ENCODE results near the gene ELOVL6. TPM values are rescaled to one million over a fixed set of nuclear protein-coding genes. Genes with fewer than 3 reads are reported as not detected.

Gene ELOVL6
- total and polyA plus RNA-seq, 10 donors, result 0.58 to 4.5 (median 3.3) TPM

GRCh38 chr4:109996526-109996925, 201.9 kb downstream of the ELOVL6 start:
- 14 to 32% (median 22%) methylated on average over 3 of the region's 3 CpGs for WGBS, 5 donors
- Histone ChIP-seq H3K4me3 (no peak overlapping the region), H3K4me1 (peaks cover 0 to 17% (median 4%) of the 10 kb centered on the region in 6 donors), H3K27ac (no peak overlapping the region), H3K27me3 (replicated peaks in 1 of 7) (peaks cover 0 to 38% (median 0%) of the 10 kb centered on the region in 7 donors), H3K36me3 (no peaks in the 10 kb centered on the region), H3K9me3 (no peaks in the 10 kb centered on the region)
- intact Hi-C loops (cut with DNase I; ENCODE audit: low total_unique reads), result loop anchor here (5.0 kb wide), 1 partner anchor 521 kb away; no protein-coding TSS in a partner anchor
- no peak for TF ChIP-seq POLR2A (IDR thresholded peaks at IDR 0.05)
- TF ChIP-seq, protein P1, sequence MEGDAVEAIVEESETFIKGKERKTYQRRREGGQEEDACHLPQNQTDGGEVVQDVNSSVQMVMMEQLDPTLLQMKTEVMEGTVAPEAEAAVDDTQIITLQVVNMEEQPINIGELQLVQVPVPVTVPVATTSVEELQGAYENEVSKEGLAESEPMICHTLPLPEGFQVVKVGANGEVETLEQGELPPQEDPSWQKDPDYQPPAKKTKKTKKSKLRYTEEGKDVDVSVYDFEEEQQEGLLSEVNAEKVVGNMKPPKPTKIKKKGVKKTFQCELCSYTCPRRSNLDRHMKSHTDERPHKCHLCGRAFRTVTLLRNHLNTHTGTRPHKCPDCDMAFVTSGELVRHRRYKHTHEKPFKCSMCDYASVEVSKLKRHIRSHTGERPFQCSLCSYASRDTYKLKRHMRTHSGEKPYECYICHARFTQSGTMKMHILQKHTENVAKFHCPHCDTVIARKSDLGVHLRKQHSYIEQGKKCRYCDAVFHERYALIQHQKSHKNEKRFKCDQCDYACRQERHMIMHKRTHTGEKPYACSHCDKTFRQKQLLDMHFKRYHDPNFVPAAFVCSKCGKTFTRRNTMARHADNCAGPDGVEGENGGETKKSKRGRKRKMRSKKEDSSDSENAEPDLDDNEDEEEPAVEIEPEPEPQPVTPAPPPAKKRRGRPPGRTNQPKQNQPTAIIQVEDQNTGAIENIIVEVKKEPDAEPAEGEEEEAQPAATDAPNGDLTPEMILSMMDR (IDR thresholded peaks at IDR 0.05 in 8 of 11, conservative IDR thresholded peaks at IDR 0.05 in 3 of 11), result no peak
- TF ChIP-seq POLR2AphosphoS5 (IDR thresholded peaks at IDR 0.05), result no peak
- no peak for DNase-seq

All from spleen (tissue), 11 donors.